Measurements from ENCODE around the gene SMAD3. TPM values are rescaled to one million over a fixed set of nuclear protein-coding genes. Genes with fewer than 3 reads are reported as not detected.

SMAD3 gene
- total RNA-seq, 3 donors from 2014 or later, result 38.5 to 76.3 (median 44.9) TPM

GRCh38 chr15:67103432-67103831 lies 38.0 kb downstream of the SMAD3 start:
- no peak for TF ChIP-seq CTCF (IDR thresholded peaks at IDR 0.05)
- no peaks in the 10 kb centered on the region for H3K36me3 ChIP-seq (ENCODE audit: low read depth)
- intact Hi-C loops (cut with DNase I, micrococcal nuclease), result no loop called here
- no peak for DNase-seq
- ATAC-seq, result no peak
- H3K9me3 ChIP-seq, result no peaks in the 10 kb centered on the region
- H3K4me3 ChIP-seq, result no peak overlapping the region
- peaks cover 43% of the 10 kb centered on the region for H3K4me1 ChIP-seq (ENCODE audit: low read depth)

- H3K9me3 ChIP-seq, result no peaks in the 10 kb centered on the region
- H3K4me1 ChIP-seq (ENCODE audit: low read depth), result peaks cover 42% of the 10 kb centered on the region
- no peaks in the 10 kb centered on the region for H3K36me3 ChIP-seq (ENCODE audit: low read depth)
- no peak for TF ChIP-seq CTCF (IDR thresholded peaks at IDR 0.05)
- ATAC-seq (no peak), DNase-seq (no peak)
- intact Hi-C loops (cut with DNase I, micrococcal nuclease), result no loop called here
- no peak overlapping the region for H3K4me3 ChIP-seq
Observed at GRCh38 chr15:67103869-67104268, 38.5 kb downstream of the SMAD3 start.

- peaks cover 45% of the 10 kb centered on the region for H3K4me1 ChIP-seq (ENCODE audit: low read depth)
- intact Hi-C loops (cut with DNase I, micrococcal nuclease), result no loop called here
- H3K9me3 ChIP-seq, result no peaks in the 10 kb centered on the region
- H3K4me3 ChIP-seq, result no peak overlapping the region
- DNase-seq (no peak), ATAC-seq (no peak)
- H3K36me3 ChIP-seq (ENCODE audit: low read depth), result no peaks in the 10 kb centered on the region
- TF ChIP-seq CTCF (IDR thresholded peaks at IDR 0.05), result no peak
Observed at GRCh38 chr15:67104510-67104909, 39.1 kb downstream of the SMAD3 start.

- TF ChIP-seq CTCF (IDR thresholded peaks at IDR 0.05), result no peak
- Histone ChIP-seq H3K4me1 (ENCODE audit: low read depth) (peaks cover 50% of the 10 kb centered on the region), H3K36me3 (ENCODE audit: low read depth) (no peaks in the 10 kb centered on the region), H3K9me3 (no peaks in the 10 kb centered on the region), H3K4me3 (no peak overlapping the region)
- DNase-seq (no peak), ATAC-seq (peak; percentile 68)
- intact Hi-C loops (cut with DNase I, micrococcal nuclease), result no loop called here
Observed at GRCh38 chr15:67105065-67105951, 39.9 kb downstream of the SMAD3 start.

- Histone ChIP-seq H3K4me3 (no peak overlapping the region), H3K4me1 (ENCODE audit: low read depth) (peaks cover 50% of the 10 kb centered on the region), H3K9me3 (peaks cover 2% of the 10 kb centered on the region), H3K36me3 (ENCODE audit: low read depth) (no peaks in the 10 kb centered on the region)
- intact Hi-C loops (cut with DNase I, micrococcal nuclease), result no loop called here
- no peak for TF ChIP-seq CTCF (IDR thresholded peaks at IDR 0.05)
- ATAC-seq, result no peak
- no peak for DNase-seq
Observed at GRCh38 chr15:67105991-67106763, 40.8 kb downstream of the SMAD3 start.

Data from mucosa of descending colon (tissue), 3 donors.